ENCODE results near the gene MSANTD1. TPM values are rescaled to one million over a fixed set of nuclear protein-coding genes. Genes with fewer than 3 reads are reported as not detected.

Gene MSANTD1
- total RNA-seq, 3 donors from 2014 or later (not counting 1 experiment from before 2014, with no cell fraction given), result 0.54 to 2.2 (median 1.8) TPM

- TF ChIP-seq CTCF (IDR thresholded peaks at IDR 0.05), result no peak
- DNase-seq (no peak), ATAC-seq (no peak)
- peaks cover 12% of the 10 kb centered on the region for H3K36me3 Mint-ChIP-seq
- no peaks in the 10 kb centered on the region for H3K9me3 ChIP-seq (ENCODE audit: control insufficient read depth, insufficient read depth, low read length)
- intact Hi-C loops (cut with micrococcal nuclease), result no loop called here
- no peaks in the 10 kb centered on the region for H3K27me3 Mint-ChIP-seq (ENCODE audit: low read depth in 2 of 2)
- H3K27me3 ChIP-seq (ENCODE audit: control insufficient read depth, insufficient read depth, low read length), result no peaks in the 10 kb centered on the region
- H3K4me3 ChIP-seq (ENCODE audit: low read length), result no peak overlapping the region
- H3K9me3 Mint-ChIP-seq, result no peaks in the 10 kb centered on the region
- H3K27ac ChIP-seq (ENCODE audit: low read length), result peak overlapping the region; percentile 27
- peaks cover 82% of the 10 kb centered on the region for H3K36me3 ChIP-seq (ENCODE audit: control insufficient read depth, insufficient read depth, low read length)
- peak overlapping the region in 1 of 2 donors; percentile 45 for H3K27ac Mint-ChIP-seq
- peaks cover 15 to 26% of the 10 kb centered on the region in 2 donors for H3K4me1 Mint-ChIP-seq
- 89% methylated on average over 9 of the region's 9 CpGs for WGBS (ENCODE audit: insufficient coverage)
- H3K4me1 ChIP-seq (ENCODE audit: control insufficient read depth, insufficient read depth, low read length), result peaks cover 20% of the 10 kb centered on the region
- H3K4me3 Mint-ChIP-seq, result no peak overlapping the region
Observed at GRCh38 chr4:3226467-3226866, 22.5 kb upstream of the MSANTD1 start.

GRCh38 chr4:3226944-3227343 lies 22.0 kb upstream of the MSANTD1 start:
- peaks cover 12% of the 10 kb centered on the region for H3K36me3 Mint-ChIP-seq
- no peak for ATAC-seq
- Histone ChIP-seq H3K9me3 (ENCODE audit: control insufficient read depth, insufficient read depth, low read length) (no peaks in the 10 kb centered on the region), H3K36me3 (ENCODE audit: control insufficient read depth, insufficient read depth, low read length) (peaks cover 82% of the 10 kb centered on the region), H3K4me1 (ENCODE audit: control insufficient read depth, insufficient read depth, low read length) (peaks cover 19% of the 10 kb centered on the region), H3K27ac (ENCODE audit: low read length) (no peak overlapping the region), H3K27me3 (ENCODE audit: control insufficient read depth, insufficient read depth, low read length) (no peaks in the 10 kb centered on the region), H3K4me3 (ENCODE audit: low read length) (no peak overlapping the region)
- WGBS (ENCODE audit: insufficient coverage), result 97% methylated on average over 6 of the region's 6 CpGs
- intact Hi-C loops (cut with micrococcal nuclease), result no loop called here
- peaks cover 11 to 23% of the 10 kb centered on the region in 2 donors for H3K4me1 Mint-ChIP-seq
- H3K4me3 Mint-ChIP-seq, result no peak overlapping the region
- no peaks in the 10 kb centered on the region for H3K9me3 Mint-ChIP-seq
- DNase-seq, result no peak
- no peaks in the 10 kb centered on the region for H3K27me3 Mint-ChIP-seq (ENCODE audit: low read depth in 2 of 2)
- peak overlapping the region in 1 of 2 donors; percentile 45 for H3K27ac Mint-ChIP-seq
- TF ChIP-seq CTCF (IDR thresholded peaks at IDR 0.05), result no peak

- H3K27me3 ChIP-seq (ENCODE audit: control insufficient read depth, insufficient read depth, low read length), result no peaks in the 10 kb centered on the region
- H3K27ac ChIP-seq (ENCODE audit: low read length), result no peak overlapping the region
- no peak for TF ChIP-seq CTCF (IDR thresholded peaks at IDR 0.05)
- ATAC-seq, result no peak
- peaks cover 84% of the 10 kb centered on the region for H3K36me3 ChIP-seq (ENCODE audit: control insufficient read depth, insufficient read depth, low read length)
- Mint-ChIP-seq H3K27ac (peak overlapping the region in 1 of 2 donors; percentile 33), H3K36me3 (peaks cover 12% of the 10 kb centered on the region), H3K4me1 (peaks cover 7 to 18% of the 10 kb centered on the region in 2 donors), H3K27me3 (ENCODE audit: low read depth in 2 of 2) (no peaks in the 10 kb centered on the region), H3K4me3 (no peak overlapping the region), H3K9me3 (no peaks in the 10 kb centered on the region)
- peaks cover 19% of the 10 kb centered on the region for H3K4me1 ChIP-seq (ENCODE audit: control insufficient read depth, insufficient read depth, low read length)
- intact Hi-C loops (cut with micrococcal nuclease), result no loop called here
- DNase-seq, result no peak
- H3K4me3 ChIP-seq (ENCODE audit: low read length), result no peak overlapping the region
- no peaks in the 10 kb centered on the region for H3K9me3 ChIP-seq (ENCODE audit: control insufficient read depth, insufficient read depth, low read length)
- 96% methylated on average over 23 of the region's 23 CpGs for WGBS (ENCODE audit: insufficient coverage)
Observed at GRCh38 chr4:3227878-3228675, 20.9 kb upstream of the MSANTD1 start.
